Central memory CD8-positive, alpha-beta T cell (primary cell): ENCODE results near the gene MAP3K7CL.

Source experiments
- ATAC-seq: fragments of 150-1000 bp; cut with Tn5 transposase; replicated peaks from 2 replicates; pipeline ENCODE4 v1.10.0; 2022; ENCODE audit warnings: mild to moderate bottlenecking, moderate FRiP score, moderate number of reproducible peaks; ENCODE audit not compliant: poor library complexity, severe bottlenecking; ENCODE audit errors: extremely low read depth
- DNase-seq, 2 donors: peaks; one replicate each; pipeline ENCODE4 v3.0.0; 2021; ENCODE audit warnings: low spot score in 2 of 2
- H3K27ac Mint-ChIP-seq: one replicate; pipeline ENCODE4 v1.8.0; 2022; ENCODE audit warnings: low read depth, mild to moderate bottlenecking, moderate library complexity, mixed read lengths
- H3K27me3 Mint-ChIP-seq: one replicate; pipeline ENCODE4 v1.8.0; 2022; ENCODE audit warnings: mixed read lengths
- H3K36me3 Mint-ChIP-seq: one replicate; pipeline ENCODE4 v1.8.0; 2022; ENCODE audit warnings: mild to moderate bottlenecking, moderate library complexity, mixed read lengths; ENCODE audit not compliant: insufficient read depth
- H3K4me1 Mint-ChIP-seq: one replicate; pipeline ENCODE4 v1.8.0; 2022; ENCODE audit warnings: mixed read lengths
- H3K4me3 Mint-ChIP-seq: one replicate; pipeline ENCODE4 v1.8.0; 2022; ENCODE audit warnings: mild to moderate bottlenecking, moderate library complexity, mixed read lengths
- H3K9me3 Mint-ChIP-seq: one replicate; pipeline ENCODE4 v1.8.0; 2022; ENCODE audit warnings: mixed read lengths

MAP3K7CL gene, protein sequence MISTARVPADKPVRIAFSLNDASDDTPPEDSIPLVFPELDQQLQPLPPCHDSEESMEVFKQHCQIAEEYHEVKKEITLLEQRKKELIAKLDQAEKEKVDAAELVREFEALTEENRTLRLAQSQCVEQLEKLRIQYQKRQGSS

DNA sequence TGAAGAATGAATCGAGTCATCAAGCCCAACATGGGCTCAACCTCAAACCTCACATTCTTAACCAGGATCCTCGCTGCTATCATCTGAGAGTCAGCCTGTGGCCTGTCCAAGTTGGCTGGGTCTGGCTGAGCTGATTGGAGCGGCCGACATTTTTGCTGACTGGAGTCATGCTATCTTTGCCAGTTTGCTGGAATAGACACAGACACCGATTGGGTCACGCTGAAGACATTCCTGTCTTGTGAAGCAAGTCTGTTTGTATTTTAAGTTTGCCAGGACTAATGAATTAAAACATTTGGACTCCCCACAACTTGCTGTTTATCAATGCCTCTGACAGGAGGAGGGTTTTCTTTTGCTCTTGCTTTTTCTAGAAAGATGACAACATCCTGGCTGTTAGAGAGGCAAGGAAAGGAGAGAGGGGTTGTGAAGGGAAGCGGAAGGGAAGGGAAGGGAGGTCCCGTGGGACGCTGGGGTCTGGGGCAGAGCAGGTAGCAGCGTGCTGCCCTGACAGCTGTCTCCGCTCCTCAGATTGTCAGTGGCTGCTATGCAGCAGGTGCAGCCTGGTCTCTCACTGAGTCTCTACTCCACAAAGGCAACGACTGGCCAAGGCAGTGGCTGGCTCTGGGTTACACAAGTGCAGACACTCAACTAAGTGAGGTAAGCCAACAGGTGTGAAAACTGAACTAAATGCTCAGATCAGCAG lies at the start of gene MAP3K7CL:
MAP3K7CL (plus strand) TSS at position 375 of the 700 bp plus-strand sequence. CDS start 2,701 bp downstream, outside the sequence.
- DNase-seq (no peak), ATAC-seq (no peak)
- Mint-ChIP-seq H3K27me3 (no peaks in the 10 kb centered on the region), H3K4me1 (no peaks in the 10 kb centered on the region), H3K4me3 (no peak within 1 kb of the TSS), H3K36me3 (no peaks in the 10 kb centered on the region), H3K9me3 (no peaks in the 10 kb centered on the region), H3K27ac (no peak within 1 kb of the TSS)

DNA sequence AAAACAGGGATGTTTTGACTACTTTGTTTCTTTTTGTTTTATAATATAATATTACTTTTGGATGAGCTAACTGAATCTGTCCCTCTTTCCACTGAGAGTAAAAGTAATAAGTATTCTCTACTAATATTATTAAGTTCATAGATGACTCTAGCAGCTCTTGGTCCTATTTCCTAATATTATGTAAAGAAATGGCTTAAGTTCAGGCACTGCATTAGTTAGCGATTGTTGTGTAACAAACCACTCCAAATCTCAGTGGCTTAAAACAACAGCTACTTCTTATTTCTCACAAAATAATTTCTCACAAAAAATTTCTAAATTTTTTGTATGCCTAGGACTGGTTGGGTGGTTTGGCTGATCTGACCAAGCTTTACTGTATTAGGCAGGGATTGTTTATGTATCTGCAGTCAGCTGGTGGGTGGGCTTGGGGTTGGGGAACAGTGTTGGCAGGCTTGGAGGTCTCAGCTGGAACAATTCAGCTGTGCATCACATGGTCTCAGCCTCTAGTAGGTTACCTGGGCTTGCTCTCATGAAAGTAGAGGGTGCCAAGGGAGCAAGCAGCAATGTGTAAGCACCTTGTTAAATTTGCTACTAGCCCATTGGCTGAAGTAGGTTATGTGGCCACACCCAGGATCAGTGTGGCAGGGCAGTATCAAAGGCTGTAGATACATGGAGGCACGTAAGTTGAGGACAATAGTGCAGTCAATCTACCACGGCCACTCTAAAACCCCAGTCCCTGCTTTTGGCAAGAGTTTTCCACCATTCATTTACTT lies 48.2 kb upstream of the MAP3K7CL start:
- H3K9me3 Mint-ChIP-seq: no peaks in the 10 kb centered on the region
- peaks cover 32% of the 10 kb centered on the region for H3K4me1 Mint-ChIP-seq
- H3K27ac Mint-ChIP-seq: no peak overlapping the region
- ATAC-seq (no peak), DNase-seq (no peak)
- H3K36me3 Mint-ChIP-seq: no peaks in the 10 kb centered on the region
- no peak overlapping the region for H3K4me3 Mint-ChIP-seq
- no peaks in the 10 kb centered on the region for H3K27me3 Mint-ChIP-seq

DNA sequence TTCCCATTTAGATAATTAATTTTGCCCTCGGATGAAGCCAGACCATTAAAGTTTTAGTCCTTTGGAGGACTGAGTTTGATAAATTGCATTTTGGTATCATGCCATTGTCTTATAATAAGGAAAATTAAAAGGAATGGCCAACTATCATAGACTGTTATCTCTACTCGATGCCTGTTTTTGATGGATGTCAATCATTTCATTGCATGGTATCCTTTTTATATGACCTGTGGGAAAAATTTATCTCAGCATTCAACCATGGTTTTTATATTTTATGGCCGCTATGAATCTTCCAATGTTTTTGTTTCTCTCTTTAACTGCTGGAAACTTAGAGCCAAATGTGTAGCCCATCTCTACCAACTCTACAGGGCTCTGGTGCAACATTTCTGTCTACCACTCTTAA lies 47.1 kb upstream of the MAP3K7CL start:
- peaks cover under 1% of the 10 kb centered on the region for H3K36me3 Mint-ChIP-seq

DNA sequence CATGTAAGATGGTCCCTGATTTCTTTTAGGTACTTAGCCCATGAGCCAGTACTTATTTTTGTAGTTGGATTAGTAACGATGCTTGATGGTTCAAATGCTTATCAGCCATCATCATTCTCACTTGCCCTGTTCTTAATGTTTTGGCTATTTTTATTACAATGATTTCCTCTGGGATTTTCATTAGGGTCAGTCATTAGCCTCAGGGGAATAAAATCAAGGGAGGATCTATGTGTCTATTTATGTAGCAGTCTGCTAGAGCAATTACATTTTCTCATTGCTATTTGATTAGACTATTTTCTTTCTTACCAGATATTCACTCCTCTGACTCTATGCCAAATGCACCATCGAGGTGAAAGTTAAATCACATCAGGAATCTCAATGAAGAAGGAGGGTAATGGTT lies 46.1 kb upstream of the MAP3K7CL start:
- ATAC-seq (no peak), DNase-seq (no peak)
- Mint-ChIP-seq H3K4me1 (peaks cover 13% of the 10 kb centered on the region), H3K27me3 (no peaks in the 10 kb centered on the region), H3K27ac (no peak overlapping the region), H3K4me3 (no peak overlapping the region), H3K9me3 (no peaks in the 10 kb centered on the region), H3K36me3 (peaks cover 3% of the 10 kb centered on the region)

More for the DNA sequence above, 47.1 kb upstream of the MAP3K7CL start:
- DNase-seq (no peak), ATAC-seq (no peak)
- Mint-ChIP-seq H3K4me1 (peaks cover 23% of the 10 kb centered on the region), H3K9me3 (no peaks in the 10 kb centered on the region), H3K4me3 (no peak overlapping the region), H3K27me3 (no peaks in the 10 kb centered on the region), H3K27ac (peak overlapping the region; percentile 78)

DNA sequence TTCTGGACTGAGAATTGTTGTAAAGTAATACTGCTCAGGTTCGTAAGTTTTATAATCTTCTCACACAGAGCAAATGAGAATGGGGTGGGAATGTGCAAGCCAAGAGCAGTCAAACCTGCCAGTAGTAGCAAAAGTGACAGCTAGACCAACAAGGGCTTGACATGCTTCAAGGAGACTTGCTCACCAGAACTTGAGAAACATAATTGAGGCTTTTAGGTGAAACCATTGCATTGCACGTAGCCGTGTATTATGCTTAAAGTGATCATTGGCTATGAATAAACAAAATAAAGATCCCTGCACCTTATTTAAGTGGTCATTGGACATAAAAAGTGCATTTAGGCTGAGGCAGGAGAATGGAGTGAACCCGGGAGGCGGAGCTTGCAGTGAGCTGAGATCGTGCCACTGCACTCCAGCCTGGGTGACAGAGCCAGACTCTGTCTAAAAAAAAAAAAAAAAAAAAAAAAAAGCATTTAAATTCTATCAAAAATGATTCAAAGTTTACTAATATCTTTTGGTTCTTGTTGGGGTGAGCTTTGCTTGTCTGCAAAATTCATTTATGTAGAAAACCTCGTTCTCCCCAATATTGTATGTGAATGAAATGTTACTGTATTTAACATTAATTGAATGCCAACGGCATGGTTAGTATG lies 45.2 kb upstream of the MAP3K7CL start:
- Mint-ChIP-seq H3K27ac (no peak overlapping the region), H3K4me1 (peaks cover 5% of the 10 kb centered on the region), H3K27me3 (no peaks in the 10 kb centered on the region), H3K4me3 (no peak overlapping the region), H3K36me3 (peaks cover 3% of the 10 kb centered on the region), H3K9me3 (no peaks in the 10 kb centered on the region)
- ATAC-seq (no peak), DNase-seq (no peak)

DNA sequence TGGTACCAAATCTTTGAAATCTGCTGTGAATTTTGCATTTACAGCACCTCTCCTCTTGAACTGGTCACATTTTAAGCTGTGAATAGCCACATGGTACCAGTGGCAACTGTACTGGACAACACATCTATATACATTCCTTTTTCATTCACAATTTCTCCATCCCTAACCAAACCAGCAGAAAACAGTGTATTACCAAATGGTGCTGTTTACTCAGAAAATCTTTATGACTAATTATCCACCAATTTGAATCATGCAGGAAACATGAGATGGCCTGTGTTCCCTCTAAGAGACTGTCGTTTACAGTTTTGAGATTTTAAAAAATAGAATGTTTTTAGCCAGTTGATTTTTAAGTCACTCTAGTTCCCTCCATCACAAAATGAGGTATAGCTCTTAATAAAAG lies 39.4 kb upstream of the MAP3K7CL start:
- Mint-ChIP-seq H3K4me3 (no peak overlapping the region), H3K9me3 (no peaks in the 10 kb centered on the region), H3K27ac (no peak overlapping the region), H3K27me3 (no peaks in the 10 kb centered on the region), H3K4me1 (no peaks in the 10 kb centered on the region), H3K36me3 (peaks cover 13% of the 10 kb centered on the region)
- no peak for DNase-seq
- no peak for ATAC-seq

DNA sequence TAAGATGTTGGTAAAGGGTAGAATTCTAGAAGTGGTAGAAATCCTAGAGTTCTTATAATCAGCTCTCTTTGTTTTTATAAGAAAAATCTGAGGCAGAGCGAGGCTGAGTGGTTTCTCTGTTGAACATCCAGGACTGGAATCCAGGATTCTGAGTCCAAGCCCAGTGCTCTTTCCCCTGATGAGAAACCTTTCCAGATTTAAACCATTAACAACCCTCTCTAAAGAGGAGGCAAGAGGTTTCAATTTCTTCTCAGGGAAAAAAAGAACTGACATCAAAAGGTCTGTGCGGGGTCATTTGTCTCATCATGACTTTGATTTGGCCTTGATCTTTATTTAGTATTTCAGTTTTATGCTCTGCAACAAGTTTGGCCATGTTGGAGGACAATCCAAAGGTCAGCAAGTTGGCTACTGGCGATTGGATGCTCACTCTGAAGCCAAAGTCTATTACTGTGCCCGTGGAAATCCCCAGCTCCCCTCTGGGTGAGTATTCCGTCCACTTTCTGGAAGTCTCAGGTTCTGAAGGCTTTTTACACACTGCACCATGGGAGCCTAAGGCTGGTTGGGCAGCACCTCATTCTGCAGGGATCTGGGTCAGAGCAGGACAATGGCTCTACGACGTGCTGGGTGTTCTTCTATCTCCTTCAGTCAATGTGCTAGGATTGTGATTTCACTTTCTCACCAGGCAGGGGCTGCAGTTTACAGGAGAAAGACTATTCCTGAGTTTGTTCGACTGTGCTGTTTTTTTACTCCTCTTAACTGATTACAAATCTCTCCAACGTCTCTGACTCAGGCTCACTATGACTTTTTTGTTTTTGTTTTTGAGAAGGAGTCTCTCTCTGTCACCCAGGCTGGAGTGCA lies 38.1 kb upstream of the MAP3K7CL start:
- H3K4me1 Mint-ChIP-seq: no peaks in the 10 kb centered on the region
- no peak overlapping the region for H3K4me3 Mint-ChIP-seq
- no peaks in the 10 kb centered on the region for H3K9me3 Mint-ChIP-seq
- no peak for ATAC-seq
- no peak overlapping the region for H3K27ac Mint-ChIP-seq
- H3K27me3 Mint-ChIP-seq: no peaks in the 10 kb centered on the region
- DNase-seq: no peak
- peaks cover 13% of the 10 kb centered on the region for H3K36me3 Mint-ChIP-seq

DNA sequence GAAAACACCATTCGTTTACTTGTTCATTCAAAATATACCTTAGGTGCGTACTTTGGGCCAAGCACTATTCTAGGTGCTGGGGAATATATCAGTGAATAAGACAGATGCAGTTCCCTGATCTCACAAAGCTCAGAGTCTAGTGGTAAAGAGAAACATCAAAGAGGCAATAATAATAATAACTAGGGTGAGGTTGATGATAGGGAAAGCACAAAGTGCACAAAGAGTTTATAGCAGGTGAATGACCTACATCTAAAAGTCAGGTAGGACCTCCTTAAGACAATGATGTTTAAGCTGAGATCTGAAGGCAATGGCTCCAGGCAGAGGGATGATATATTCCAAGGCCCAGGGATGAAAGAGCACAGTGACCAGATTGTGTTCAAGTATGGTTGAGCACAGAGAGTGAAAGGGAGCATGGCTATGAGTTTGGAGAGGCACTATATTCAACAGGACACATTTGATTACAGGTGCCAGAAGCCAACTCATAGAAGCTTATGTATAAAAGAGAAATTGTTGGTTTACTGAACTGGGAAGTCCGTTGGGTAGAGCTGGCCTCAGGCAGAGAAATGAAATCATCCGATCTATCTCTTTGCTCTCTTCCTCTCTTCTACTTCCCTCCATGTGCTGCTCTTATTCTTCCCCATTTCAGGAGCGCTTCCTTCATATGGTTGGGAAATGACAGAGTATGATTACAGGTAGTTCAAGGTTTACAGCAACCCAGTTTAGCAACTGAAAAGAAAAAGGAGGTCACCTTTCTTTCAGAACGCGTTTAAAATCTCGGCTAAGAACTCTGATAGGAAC lies 34.0 kb upstream of the MAP3K7CL start:
- Mint-ChIP-seq H3K4me3 (no peak overlapping the region), H3K36me3 (peaks cover 13% of the 10 kb centered on the region), H3K9me3 (no peaks in the 10 kb centered on the region), H3K4me1 (no peaks in the 10 kb centered on the region), H3K27ac (no peak overlapping the region), H3K27me3 (no peaks in the 10 kb centered on the region)
- ATAC-seq: no peak
- no peak for DNase-seq

DNA sequence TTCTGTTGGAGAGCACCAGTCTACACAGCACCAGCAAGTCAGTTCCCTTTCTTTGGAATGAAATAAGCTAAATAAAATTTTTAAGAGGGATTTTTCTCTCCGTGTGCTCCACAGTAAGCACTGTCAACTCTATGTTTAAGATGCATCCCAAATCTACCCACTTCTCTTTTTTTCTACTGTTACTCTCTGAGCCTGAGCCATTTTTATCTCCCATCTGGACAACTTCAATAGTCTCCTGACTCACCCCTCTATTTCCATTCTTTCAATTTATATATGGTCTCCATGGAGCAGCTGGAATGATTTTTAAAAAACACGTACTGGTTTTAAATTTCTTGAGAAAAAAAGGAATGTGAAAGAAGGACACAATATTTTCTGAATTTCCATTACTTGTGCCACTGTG lies 32.3 kb upstream of the MAP3K7CL start:
- Mint-ChIP-seq H3K27me3 (no peaks in the 10 kb centered on the region), H3K4me1 (no peaks in the 10 kb centered on the region), H3K36me3 (peaks cover 8% of the 10 kb centered on the region), H3K9me3 (no peaks in the 10 kb centered on the region), H3K27ac (no peak overlapping the region), H3K4me3 (no peak overlapping the region)
- ATAC-seq (no peak), DNase-seq (no peak)

DNA sequence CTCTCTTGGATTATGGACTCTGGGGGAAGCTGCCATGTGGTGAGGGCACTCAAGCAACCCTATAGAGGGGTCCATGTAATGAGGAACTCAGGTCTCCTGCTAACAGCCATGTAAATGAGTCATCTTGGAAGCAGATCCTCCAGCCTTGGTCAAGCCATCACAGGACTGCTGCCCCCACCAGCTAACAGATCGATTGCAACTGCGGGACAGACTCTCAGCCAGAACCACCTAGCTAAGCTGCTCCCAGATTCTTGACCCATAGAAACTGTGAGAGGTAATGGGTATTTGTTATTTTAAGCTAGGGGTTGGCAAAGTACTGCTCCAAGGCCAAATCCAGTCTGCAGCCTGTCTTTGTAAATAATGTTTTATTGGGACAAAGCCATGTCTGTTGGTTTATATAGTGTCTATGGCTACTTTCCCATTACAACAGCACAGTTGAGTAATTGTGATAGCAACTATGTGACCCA lies 27.6 kb upstream of the MAP3K7CL start:
- no peak overlapping the region for H3K4me3 Mint-ChIP-seq
- peaks cover 5% of the 10 kb centered on the region for H3K36me3 Mint-ChIP-seq
- no peaks in the 10 kb centered on the region for H3K9me3 Mint-ChIP-seq
- H3K27ac Mint-ChIP-seq: no peak overlapping the region
- ATAC-seq (no peak), DNase-seq (no peak)
- no peaks in the 10 kb centered on the region for H3K4me1 Mint-ChIP-seq
- no peaks in the 10 kb centered on the region for H3K27me3 Mint-ChIP-seq

DNA sequence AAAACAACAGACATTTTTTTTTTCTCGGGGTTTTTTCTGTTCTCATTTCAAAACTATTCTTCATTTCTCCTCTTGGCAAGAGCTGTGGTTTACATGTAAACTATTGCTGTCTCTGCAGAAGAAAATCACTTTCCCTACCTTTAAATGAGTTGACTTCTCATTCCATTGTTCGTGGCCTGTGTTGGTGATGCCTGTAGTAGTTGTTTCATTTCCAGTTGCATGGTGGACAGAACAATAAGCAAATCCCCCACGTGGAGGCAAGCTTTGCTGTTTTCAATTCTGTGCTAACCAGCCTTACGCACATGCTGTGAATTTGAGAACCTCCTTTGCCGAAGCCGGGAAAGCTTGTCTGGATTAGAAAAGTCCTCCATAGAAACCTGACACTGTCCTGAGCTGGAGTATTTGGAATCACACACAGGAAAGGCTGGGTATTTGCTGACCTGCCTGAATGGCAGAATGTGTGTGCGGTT lies 26.2 kb upstream of the MAP3K7CL start:
- peaks cover 7% of the 10 kb centered on the region for H3K36me3 Mint-ChIP-seq
- H3K27ac Mint-ChIP-seq: no peak overlapping the region
- no peaks in the 10 kb centered on the region for H3K27me3 Mint-ChIP-seq
- DNase-seq: no peak
- no peak for ATAC-seq
- H3K4me3 Mint-ChIP-seq: no peak overlapping the region
- H3K9me3 Mint-ChIP-seq: no peaks in the 10 kb centered on the region
- H3K4me1 Mint-ChIP-seq: no peaks in the 10 kb centered on the region
